Smooth muscle cell (in vitro differentiated cells): ENCODE results near the gene NCK2. TPM values are rescaled to one million over a fixed set of nuclear protein-coding genes. Genes with fewer than 3 reads are reported as not detected.
A peak's percentile ranks its signal among the peaks of the same experiment; 100 is the strongest.

Experiments used
- DNase-seq: peaks from one replicate; lab custom pipeline; 2025; ENCODE audit not compliant: unreplicated experiment; lab: John Stamatoyannopoulos, UW
- H2AFZ ChIP-seq: fragments of 200-600 bp; sonication (generic); 2 replicates; pipeline ENCODE4 v1.6.0; 2016; ENCODE audit warnings: antibody characterized with exemption, low read depth, mild to moderate bottlenecking
- H3F3A ChIP-seq: fragments of 200-600 bp; sonication (generic); 2 replicates; pipeline ENCODE4 v1.6.0; 2017; ENCODE audit warnings: antibody characterized with exemption, low read depth
- H3K27ac ChIP-seq: fragments of 200-600 bp; sonication (generic); 2 replicates; pipeline ENCODE4 v1.5.1; 2016; ENCODE audit warnings: low read depth, mild to moderate bottlenecking
- H3K27me3 ChIP-seq: fragments of 200-600 bp; sonication (generic); 2 replicates; pipeline ENCODE4 v1.6.1; 2016; ENCODE audit warnings: low read depth, mild to moderate bottlenecking
- H3K36me3 ChIP-seq: fragments of 200-600 bp; sonication (generic); 2 replicates; pipeline ENCODE4 v1.5.1; 2016; ENCODE audit warnings: low read depth
- H3K4me1 ChIP-seq: fragments of 200-600 bp; sonication (generic); 2 replicates; pipeline ENCODE4 v1.5.1; 2016; ENCODE audit warnings: low read depth
- H3K4me2 ChIP-seq: fragments of 200-600 bp; sonication (generic); 2 replicates; pipeline ENCODE4 v1.6.0; 2016; ENCODE audit warnings: mild to moderate bottlenecking
- H3K4me3 ChIP-seq: fragments of 200-600 bp; sonication (generic); 2 replicates; pipeline ENCODE4 v1.5.1; 2016; ENCODE audit warnings: mild to moderate bottlenecking
- H3K79me2 ChIP-seq: fragments of 200-600 bp; sonication (generic); 2 replicates; pipeline ENCODE4 v1.6.0; 2016; ENCODE audit warnings: low read depth, mild to moderate bottlenecking
- H3K9ac ChIP-seq: fragments of 200-600 bp; sonication (generic); 2 replicates; pipeline ENCODE4 v1.6.0; 2016; ENCODE audit warnings: low read depth
- H3K9me3 ChIP-seq: fragments of 200-600 bp; sonication (generic); replicated peaks from 2 replicates; pipeline ENCODE4 v1.5.1; 2016; ENCODE audit warnings: low read depth
- H4K20me1 ChIP-seq: fragments of 200-600 bp; sonication (generic); 2 replicates; pipeline ENCODE4 v1.6.0; 2016; ENCODE audit warnings: low read depth
- WGBS: methylation state at CpG from one replicate; pipeline ENCODE4 v1.1.7; 2016; ENCODE audit warnings: low lambda C conversion rate; 5-methylcytosine and 5-hydroxymethylcytosine counted together
- polyA plus RNA-seq: library from polyadenylated mRNA; unstranded; fragments of >200 nt; fragmentation: Nextera tagmentation; extraction: Ambion mirVana; gene quantifications from 2 replicates; pipeline ENCODE4 v1.2.1, GENCODE V29; 2016
- total RNA-seq: library from RNA; depleted of rRNA; stranded (reverse); fragments of >200 nt; gene quantifications from 2 replicates; pipeline ENCODE4 v1.2.3, GENCODE V29; 2014
- TF ChIP-seq, protein P1 (sequence below): fragments of 200-600 bp; sonication (generic); IDR thresholded peaks from 2 replicates; pipeline ENCODE4 v1.5.1; 2017; ENCODE audit warnings: borderline replicate concordance, mild to moderate bottlenecking, antibody characterized with exemption; ENCODE audit not compliant: insufficient read depth, poor library complexity, severe bottlenecking

Gene NCK2
- total and polyA plus RNA-seq, 2 experiments from 2014 or later, result 29.0 to 50.5 TPM

DNA sequence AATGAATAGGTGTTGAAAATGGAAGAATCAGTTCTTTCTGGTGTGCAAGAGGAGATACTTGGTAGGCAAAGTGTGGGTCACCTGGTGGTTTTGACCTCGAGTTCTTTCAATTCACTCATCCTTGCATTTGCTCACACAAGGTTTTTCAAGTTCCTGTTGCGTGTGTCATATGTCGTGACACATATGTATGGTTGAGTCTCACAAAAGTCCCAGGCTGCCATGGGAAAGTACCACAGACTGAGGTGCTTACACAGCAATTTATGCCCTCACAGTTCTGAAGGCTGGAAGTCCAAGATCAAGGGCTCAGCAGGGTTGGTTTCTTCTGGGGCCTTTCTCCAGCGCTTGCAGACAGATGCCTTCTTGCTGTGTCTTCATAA is 64.4 kb downstream of the NCK2 start:
- Histone ChIP-seq H3K4me3 (no peak overlapping the region), H4K20me1 (peaks cover 95% of the 10 kb centered on the region)

GRCh38 chr2:105809723-105810122 is 65.0 kb downstream of the NCK2 start:
- no peaks in the 10 kb centered on the region for H3K27me3 ChIP-seq
- H3K9ac ChIP-seq, result no peak overlapping the region
- no peak overlapping the region for H2AFZ ChIP-seq
- TF ChIP-seq, protein P1, sequence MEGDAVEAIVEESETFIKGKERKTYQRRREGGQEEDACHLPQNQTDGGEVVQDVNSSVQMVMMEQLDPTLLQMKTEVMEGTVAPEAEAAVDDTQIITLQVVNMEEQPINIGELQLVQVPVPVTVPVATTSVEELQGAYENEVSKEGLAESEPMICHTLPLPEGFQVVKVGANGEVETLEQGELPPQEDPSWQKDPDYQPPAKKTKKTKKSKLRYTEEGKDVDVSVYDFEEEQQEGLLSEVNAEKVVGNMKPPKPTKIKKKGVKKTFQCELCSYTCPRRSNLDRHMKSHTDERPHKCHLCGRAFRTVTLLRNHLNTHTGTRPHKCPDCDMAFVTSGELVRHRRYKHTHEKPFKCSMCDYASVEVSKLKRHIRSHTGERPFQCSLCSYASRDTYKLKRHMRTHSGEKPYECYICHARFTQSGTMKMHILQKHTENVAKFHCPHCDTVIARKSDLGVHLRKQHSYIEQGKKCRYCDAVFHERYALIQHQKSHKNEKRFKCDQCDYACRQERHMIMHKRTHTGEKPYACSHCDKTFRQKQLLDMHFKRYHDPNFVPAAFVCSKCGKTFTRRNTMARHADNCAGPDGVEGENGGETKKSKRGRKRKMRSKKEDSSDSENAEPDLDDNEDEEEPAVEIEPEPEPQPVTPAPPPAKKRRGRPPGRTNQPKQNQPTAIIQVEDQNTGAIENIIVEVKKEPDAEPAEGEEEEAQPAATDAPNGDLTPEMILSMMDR, result no peak
- no peak overlapping the region for H3K4me2 ChIP-seq
- H3K4me3 ChIP-seq, result no peak overlapping the region
- 90% methylated on average over 3 of the region's 3 CpGs for WGBS
- no peaks in the 10 kb centered on the region for H3F3A ChIP-seq
- peaks cover 80% of the 10 kb centered on the region for H3K79me2 ChIP-seq
- peaks cover 11% of the 10 kb centered on the region for H3K4me1 ChIP-seq
- H3K9me3 ChIP-seq, result no peaks in the 10 kb centered on the region
- no peaks in the 10 kb centered on the region for H3K36me3 ChIP-seq
- no peak overlapping the region for H3K27ac ChIP-seq
- peaks cover 95% of the 10 kb centered on the region for H4K20me1 ChIP-seq
- DNase-seq, result no peak

More for the DNA sequence above, 64.4 kb downstream of the NCK2 start:
- H3K9me3 ChIP-seq, result no peaks in the 10 kb centered on the region
- TF ChIP-seq, protein P1, result no peak
- H3F3A ChIP-seq, result no peaks in the 10 kb centered on the region
- DNase-seq, result no peak
- no peak overlapping the region for H3K27ac ChIP-seq
- no peaks in the 10 kb centered on the region for H3K36me3 ChIP-seq
- no peaks in the 10 kb centered on the region for H3K27me3 ChIP-seq
- 97% methylated on average over 4 of the region's 4 CpGs for WGBS
- no peak overlapping the region for H3K9ac ChIP-seq
- H3K4me1 ChIP-seq, result peaks cover 11% of the 10 kb centered on the region
- H3K4me2 ChIP-seq, result no peak overlapping the region
- H2AFZ ChIP-seq, result no peak overlapping the region
- peaks cover 77% of the 10 kb centered on the region for H3K79me2 ChIP-seq

GRCh38 chr2:105812180-105813044 is 67.7 kb downstream of the NCK2 start:
- Histone ChIP-seq H3K4me1 (peaks cover 11% of the 10 kb centered on the region), H4K20me1 (peaks cover 96% of the 10 kb centered on the region), H3K9me3 (no peaks in the 10 kb centered on the region), H3K4me3 (no peak overlapping the region), H3K27ac (peak overlapping the region; percentile 36), H3K36me3 (no peaks in the 10 kb centered on the region), H3K9ac (no peak overlapping the region), H2AFZ (no peak overlapping the region), H3K4me2 (no peak overlapping the region), H3K79me2 (peaks cover 65% of the 10 kb centered on the region), H3F3A (no peaks in the 10 kb centered on the region), H3K27me3 (no peaks in the 10 kb centered on the region)
- 87% methylated on average over 12 of the region's 12 CpGs for WGBS
- no peak for DNase-seq
- TF ChIP-seq, protein P1, result no peak

DNA sequence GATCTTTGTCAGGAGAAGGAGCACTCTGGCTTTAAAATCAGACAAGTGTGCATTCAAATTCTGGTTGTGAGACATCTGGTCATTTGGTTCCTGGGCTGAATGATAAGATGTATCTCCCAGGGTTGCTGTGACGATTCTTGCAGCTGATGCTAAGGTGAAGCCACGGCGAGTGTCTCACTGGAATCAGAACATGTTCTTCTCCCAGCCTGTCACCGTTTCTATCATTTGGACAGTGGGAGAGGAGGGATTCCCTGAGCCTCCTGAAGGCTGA is 68.3 kb downstream of the NCK2 start:
- Histone ChIP-seq H4K20me1 (peaks cover 94% of the 10 kb centered on the region), H3K4me2 (no peak overlapping the region), H3K36me3 (no peaks in the 10 kb centered on the region), H3K79me2 (peaks cover 61% of the 10 kb centered on the region), H3K27ac (no peak overlapping the region), H3F3A (no peaks in the 10 kb centered on the region), H3K9me3 (no peaks in the 10 kb centered on the region), H2AFZ (no peak overlapping the region), H3K27me3 (no peaks in the 10 kb centered on the region), H3K4me3 (no peak overlapping the region), H3K9ac (no peak overlapping the region), H3K4me1 (peaks cover 11% of the 10 kb centered on the region)
- TF ChIP-seq, protein P1, result no peak
- no peak for DNase-seq
- 95% methylated on average over 4 of the region's 4 CpGs for WGBS
